Stimulated activated CD4-positive, alpha-beta T cell treated with anti-CD3 and anti-CD28 coated beads, Interleukin-4, amount 100 ng/mL, for 4 hours (primary cell): ENCODE data around the gene UNC45B.
"Not testable (repeated sequence)": the region's sequence is repeated elsewhere in the genome, so short reads cannot be mapped to it uniquely, and the experiment has no call there.

Experiments
- DNase-seq, 2 experiments: peaks; one replicate each; pipeline ENCODE4 v3.0.0-alpha.2; 2020

The UNC45B gene

DNA sequence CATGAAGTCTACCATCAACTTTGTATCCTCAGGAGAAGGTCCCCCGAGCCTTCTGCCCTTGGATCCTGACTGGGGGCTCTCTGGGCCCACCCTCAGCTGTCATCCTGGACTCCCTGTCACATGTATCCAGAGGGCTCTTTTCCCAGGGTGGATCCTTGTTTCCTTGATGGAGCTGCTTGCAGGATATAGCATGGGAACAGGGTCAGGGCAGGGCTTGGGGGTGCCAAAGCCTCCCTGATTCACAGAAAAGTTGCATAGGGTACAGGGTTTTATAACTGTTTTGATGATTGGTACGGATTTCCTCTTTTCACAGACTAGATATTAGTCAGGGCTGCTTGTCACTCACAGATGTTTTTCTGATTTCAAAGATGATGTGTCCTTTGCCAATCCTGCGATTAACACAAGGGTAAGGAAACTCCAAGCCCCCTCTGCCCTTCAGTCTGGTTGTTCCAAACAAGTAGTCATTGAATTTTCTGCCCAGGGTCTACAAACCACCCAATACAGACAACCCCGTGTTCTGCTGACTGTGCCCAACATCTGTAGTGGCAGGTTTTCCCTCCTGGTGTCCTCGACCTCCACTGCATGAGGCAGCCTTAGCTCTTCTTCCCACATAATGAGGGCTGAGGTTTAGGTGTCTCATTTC, 67.1 kb downstream of the UNC45B start:
- DNase-seq, result no peak

DNA sequence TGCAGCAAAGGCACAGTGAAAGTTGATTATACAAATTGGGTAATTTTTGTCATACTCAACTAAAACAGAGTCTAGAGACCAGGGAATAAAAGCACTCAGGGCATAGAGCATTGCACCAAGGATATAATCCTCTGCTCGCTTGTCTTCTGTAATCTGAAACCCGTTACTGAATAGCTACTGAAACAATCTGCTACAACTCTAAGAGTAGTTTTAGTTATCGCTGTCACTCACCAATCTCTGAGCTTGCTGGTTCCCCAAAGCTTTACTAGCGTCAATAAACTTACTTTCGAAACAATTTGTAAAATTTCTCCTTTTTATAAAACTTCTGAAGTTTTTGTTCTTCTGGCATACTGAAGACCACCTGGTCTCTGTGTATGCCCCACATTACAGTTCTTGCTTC, 69.5 kb downstream of the UNC45B start:
- no peak for DNase-seq

DNA sequence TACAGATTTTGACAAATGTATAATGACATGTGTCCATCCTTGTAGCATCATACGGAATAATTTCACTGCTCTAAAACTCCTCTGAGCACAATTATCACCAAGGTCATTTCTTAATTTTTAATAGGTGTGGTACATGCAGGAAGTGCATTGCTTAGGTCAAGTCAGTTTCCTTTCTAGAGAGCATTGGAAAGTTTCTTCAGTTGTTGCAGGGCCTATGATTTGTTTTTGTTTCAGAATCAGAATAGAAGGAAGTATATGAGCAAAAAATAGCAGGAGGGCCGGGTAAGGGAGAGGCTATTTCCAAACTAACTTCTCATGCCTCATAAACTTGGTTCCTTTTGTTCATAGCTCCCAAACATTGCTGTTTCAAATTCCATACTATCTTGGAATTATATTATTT, 71.3 kb downstream of the UNC45B start:
- DNase-seq, result no peak

DNA sequence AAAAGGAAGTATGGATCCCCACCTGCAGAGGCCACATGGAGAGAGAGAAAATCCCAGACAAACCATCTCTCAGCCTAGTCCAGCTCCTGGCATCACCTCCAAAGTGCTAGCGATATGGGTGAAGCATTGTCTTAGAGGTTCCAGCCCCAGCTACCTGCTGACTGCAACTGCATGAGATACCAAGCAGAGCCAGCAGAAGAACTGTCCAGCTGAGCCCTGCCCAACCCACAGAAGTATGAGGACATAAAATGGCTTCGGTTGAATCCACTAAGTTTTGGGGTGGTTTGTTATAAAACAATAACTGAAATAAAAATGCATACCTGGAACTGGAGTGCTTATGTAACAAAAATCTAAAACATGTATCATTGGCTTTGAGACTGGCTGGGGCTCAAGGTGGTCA, 74.8 kb downstream of the UNC45B start:
- DNase-seq, result no peak

DNA sequence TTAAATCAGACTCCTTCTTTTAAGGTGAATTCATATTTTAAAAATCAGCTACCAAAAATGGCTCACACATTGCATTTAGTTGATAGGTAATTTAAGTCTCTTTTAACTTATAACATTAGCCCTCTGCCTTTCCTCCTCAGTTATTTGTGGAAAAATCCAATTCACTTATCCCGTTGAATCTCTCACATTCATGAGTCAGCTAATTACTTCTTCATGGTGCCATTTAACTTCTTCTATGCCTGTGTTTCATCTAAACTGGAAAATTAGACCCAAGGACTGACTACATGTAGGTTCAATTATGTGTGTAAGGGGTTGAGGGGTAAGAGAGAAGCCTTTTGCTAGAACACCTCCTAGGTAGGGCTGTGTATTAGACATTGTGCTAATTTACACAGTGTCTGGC, 76.8 kb downstream of the UNC45B start:
- DNase-seq, result no peak

DNA sequence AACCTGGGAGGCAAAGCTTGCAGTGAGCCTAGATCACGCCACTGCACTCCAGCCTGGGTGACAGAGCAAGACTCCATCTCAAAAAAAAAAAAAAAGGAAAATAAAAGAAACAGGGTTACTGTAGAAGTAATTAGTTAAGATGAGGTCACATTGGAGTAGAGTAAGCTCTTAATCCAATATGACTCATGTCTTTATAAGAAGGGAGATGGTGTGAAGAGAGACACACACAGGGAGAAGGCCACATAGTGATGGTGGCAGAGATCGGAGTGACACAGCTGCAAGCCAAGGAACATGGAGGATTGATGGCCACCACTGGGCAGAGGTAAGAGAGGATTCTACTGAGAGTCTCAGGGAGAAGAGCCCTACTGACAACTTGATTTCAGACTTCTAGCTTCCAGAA, 79.9 kb downstream of the UNC45B start:
- no peak for DNase-seq

DNA sequence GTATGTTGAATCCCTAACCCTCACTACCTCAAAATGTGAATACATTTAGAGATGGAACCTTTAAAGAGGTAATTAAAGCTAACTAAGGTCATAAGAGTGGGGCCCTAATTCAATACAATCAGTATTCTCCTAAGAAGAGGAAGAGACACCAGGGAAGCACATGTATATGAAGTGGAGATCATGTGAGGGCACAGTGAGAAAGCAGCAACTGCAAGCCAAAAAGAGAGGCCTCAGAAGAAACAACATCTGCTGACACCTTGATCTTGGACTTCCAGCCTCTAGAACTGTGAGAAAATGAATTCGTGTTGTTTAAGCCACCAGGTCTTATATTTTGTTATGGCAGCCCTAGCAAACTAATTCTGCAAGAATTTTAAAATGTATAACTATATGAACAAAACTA, 82.0 kb downstream of the UNC45B start:
- no peak for DNase-seq

DNA sequence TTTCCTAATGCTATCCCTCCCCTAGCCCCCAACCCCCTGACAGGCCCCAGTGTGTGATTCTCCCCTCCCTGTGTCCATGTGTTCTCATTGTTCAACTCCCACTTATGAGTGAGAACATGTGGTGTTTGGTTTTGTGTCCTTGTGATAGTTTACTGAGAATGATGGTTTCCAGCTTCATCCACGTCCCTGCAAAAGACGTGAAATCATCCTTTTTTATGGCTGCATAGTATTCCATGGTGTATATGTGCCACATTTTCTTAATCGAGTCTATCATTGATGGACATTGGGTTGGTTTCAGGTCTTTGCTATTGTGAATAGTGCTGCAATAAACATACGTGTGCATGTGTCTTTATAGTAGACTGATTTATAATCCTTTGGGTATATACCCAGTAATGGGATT, 86.7 kb downstream of the UNC45B start:
- not testable (repeated sequence) for DNase-seq

DNA sequence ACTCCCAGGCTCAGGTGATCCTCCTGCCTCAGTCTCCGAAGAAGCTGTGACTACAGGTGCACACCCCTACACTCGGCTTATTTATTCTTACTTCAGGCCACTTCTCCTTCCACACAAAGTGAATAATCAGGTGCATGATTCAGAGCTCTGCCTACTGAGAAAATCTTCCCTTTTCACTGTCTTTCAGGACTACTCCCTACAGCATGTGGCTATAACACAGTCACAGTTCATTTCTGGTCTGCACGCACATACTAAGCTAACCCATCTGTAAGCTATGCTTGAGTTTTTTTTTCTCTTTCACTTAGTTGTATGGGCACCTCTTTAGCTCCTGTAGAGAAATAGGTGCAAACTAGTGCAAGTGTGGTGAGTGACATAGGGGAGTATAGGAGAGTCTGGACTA, 87.7 kb downstream of the UNC45B start:
- DNase-seq, result no peak

DNA sequence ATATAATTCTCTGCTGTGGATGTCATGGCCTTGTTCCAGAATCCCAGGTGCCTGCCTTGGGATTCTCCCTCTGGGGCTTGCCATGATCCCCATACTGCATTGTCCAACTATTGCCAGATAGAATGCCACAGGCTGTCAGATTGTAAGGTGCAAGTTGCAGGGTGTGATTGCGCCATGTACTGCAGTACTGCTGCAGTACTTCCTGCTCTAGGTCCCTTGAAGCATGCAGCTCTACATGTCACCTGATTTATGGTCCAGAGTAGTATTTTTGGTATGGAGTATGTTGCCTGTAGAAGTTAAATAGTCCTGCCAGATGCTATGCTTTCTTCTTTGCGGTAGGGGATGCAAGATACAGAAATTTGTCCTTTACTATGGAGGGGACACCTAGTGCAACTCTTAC, 88.3 kb downstream of the UNC45B start:
- no peak for DNase-seq

DNA sequence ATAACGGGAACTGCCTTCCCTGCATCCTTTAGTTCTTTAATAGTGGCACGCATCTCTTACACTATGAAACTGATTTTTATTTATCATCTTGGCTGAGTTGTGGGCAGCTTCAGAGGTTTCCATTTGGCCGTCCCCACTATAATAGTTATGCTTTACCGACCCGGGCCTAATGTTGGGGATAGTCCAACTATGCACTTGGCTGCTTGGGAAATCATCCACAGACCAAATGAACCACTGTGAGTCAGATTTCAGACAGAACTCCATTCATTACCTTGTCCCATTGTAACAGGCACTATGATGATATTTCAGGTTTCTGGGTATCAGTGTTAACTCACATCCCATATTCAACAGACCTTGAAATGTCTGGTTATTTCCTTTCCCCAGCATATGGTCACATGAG, 89.2 kb downstream of the UNC45B start:
- no peak for DNase-seq

DNA sequence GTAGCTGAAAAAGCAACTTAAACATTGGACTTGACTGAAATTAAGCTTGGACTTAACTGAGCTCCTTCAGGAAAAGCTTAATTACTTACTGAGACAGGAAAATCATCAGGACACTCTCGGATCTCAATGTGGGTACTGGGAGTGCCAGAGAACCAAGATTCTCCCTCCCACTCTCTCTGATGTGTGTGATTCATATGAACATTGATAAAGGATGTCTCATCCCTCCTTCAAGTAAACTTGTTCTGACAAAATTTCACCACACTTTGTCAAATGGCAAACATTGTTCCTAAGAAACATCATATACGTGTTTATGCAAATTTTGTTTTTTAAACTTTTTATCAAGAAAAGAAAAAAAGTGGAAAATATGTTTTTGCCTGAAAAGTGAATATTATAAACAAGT, 91.2 kb downstream of the UNC45B start:
- no peak for DNase-seq
